SHP77 treated with DMSO at 0.1 percent for 48 hours (cell line): ENCODE measurements around the gene NKIRAS2.

Experiments used
- DNase-seq: peaks from one replicate; lab custom pipeline; 2025; lab: John Stamatoyannopoulos, UW

Gene NKIRAS2

GRCh38 chr17:42055027-42055426, 35.1 kb downstream of the NKIRAS2 start:
- no peak for DNase-seq

GRCh38 chr17:42055496-42055895, 35.6 kb downstream of the NKIRAS2 start:
- no peak for DNase-seq

DNA sequence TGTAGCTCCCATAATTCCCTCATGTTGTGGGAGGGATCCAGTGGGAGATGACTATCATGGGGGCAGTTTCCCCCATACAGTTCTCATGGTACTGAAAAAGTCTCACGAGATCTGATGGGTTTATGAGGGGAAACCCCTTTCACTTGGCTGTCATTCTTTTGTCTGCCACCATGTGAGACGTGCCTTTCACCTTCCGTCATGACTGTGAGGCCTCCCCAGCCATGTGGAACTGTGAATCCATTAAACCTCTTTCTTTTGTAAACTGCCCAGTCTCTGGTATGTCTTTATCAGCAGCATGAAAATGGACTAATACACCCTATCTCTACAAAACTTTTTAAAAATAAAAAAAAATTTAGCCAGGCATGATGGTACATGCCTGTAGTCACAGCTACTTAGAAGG, 36.7 kb downstream of the NKIRAS2 start:
- DNase-seq: no peak

GRCh38 chr17:42058063-42058462, 38.2 kb downstream of the NKIRAS2 start:
- DNase-seq: no peak

DNA sequence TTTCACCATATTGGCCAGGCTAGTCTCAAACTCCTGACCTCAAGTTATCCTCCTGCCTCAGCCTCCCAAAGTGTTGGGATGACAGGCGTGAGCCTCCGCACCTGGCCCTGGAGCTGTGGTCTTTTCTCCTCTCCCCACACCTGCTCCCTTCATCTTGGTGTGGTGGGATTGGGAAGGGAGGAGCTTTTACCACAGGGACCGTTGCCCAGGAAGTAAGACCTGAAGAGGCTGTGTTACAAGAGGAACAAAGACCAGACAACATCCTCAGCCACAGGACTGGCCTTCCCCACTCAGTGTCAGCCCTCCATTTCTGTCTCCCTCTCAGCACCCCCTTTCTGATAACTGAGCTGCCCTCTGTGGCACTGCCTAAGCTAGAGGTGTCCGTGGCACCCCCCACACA, 39.9 kb downstream of the NKIRAS2 start:
- no peak for DNase-seq

- DNase-seq: no peak
Observed at GRCh38 chr17:42060231-42060630, 40.3 kb downstream of the NKIRAS2 start.

- DNase-seq: no peak
Observed at GRCh38 chr17:42061646-42062487, 42.0 kb downstream of the NKIRAS2 start.

DNA sequence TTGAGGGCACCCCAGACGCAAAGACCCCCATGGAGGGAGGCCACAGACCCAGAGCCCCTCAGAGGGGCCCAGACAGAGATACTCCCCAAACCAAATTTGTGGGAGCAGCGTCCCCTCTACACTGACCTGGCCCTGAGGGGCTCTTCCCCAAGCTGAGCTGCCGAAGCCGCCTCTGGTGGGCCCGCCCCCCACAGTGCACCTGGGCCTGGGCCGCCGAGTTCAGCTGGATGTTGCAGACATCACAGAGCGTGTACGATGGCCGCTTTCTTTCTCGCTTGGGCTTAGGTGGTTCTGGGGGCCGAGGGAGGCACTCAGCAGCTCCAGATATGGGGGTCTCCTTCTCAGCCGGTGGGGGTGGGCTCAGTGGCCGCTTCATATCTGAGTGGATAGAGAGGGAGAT, 42.8 kb downstream of the NKIRAS2 start:
- DNase-seq: no peak

DNA sequence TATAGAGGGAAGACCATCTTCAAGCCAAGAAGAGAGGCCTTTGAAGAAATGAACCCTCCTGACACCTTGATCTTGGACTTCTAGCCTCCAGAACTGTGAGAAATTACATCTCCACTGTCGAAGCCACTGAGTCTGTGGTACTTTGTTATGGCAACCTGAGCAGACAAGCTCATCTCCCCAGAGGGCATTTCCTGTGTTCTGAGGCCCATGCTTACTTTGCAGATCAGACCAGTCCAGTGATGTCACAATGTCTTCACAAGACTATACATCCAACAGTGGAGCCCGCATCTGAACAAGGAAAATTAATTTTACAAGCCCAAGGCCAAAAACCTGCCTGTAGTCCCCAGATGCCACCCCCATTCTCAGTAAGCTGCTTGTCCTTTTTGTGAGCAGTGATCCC, 45.3 kb downstream of the NKIRAS2 start:
- no peak for DNase-seq

- DNase-seq: peak; percentile 47
Observed at GRCh38 chr17:42067371-42068091, 47.6 kb downstream of the NKIRAS2 start.

- DNase-seq: no peak
Observed at GRCh38 chr17:42068979-42069378, 49.1 kb downstream of the NKIRAS2 start.

DNA sequence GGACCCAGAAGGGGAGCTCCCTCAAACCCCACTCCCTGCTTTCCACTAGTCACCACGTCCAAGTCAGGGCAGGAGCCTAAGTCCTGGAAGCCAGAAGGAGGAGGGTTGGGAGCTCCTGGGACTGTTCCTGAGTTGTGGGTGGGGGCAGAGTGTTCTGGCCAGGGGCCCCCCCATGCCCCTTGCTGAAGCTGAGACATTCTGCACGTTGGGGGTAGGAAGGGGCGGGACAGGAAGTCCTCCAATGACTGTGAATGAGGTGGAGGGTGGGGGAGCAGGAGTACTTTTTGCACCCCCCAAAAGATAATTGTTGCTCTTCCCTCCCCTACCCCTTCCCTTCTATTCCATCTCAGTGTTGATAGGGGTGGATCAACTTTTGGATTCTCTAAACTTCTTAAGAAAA, 51.9 kb downstream of the NKIRAS2 start:
- no peak for DNase-seq

DNA sequence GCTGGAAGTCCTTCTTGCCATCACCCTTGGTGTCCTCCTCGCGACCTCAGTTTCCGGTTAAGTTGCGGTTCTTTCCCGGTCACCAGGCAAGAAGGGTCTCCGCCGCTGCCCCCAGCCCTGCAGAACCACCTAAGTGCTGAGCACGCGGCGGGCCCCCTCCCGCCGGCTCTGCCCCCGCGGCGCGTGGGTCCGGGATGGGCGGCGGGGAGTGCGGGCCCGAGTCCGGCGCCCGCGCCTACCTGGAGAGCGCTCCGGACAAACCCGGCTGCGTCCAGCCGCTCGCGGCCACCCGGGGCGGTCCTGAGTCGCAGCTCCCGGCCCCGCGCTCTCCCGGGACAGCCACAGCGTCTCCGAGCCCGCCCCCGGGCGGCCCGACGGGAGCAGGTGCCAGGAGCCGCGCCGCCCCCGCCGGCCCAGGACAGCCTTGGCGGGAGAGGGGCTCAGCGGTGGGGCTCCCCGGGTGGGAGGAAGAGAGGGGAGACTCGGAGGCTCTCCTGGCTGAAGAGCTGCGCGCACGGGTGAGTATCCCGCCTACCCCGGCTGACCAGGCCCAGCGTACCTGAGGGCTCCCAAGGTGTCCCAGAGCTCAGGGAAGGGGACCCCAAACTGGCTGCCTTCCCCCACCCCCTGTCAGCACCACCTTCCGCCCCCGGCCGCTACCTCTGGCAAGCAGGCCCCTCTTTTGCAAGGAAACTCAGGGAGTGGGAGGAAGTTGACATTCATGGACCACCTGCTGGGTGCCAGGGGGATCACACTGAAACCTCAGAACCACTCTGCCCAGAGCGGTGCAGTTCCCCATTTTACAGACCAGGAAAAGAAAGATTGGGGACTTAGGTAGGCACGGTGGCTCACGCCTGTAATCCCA, 52.7 kb downstream of the NKIRAS2 start:
- no peak for DNase-seq
